Stomach (tissue), 9 donors: ENCODE data around the gene DOK5. TPM values are rescaled to one million over a fixed set of nuclear protein-coding genes. Genes with fewer than 3 reads are reported as not detected.

Source experiments
- DNase-seq, 2 donors: peaks; one replicate each; pipeline versions ENCODE4 v3.0.0 to v3.0.0-alpha.2; 2013 to 2019
- H3K27ac ChIP-seq, 5 donors: fragments of 200-600 bp in 4 of 5; sonication (generic) in 4 of 5; one replicate each; pipeline ENCODE4 v1.5.1; 2013 to 2019; ENCODE audit warnings: mild to moderate bottlenecking in 1 of 5, moderate library complexity in 1 of 5
- H3K27me3 ChIP-seq, 3 donors: fragments of 200-600 bp; sonication (generic); one replicate each; pipeline ENCODE4 v1.5.1; 2017 to 2019; ENCODE audit warnings: mixed run types in 1 of 3
- H3K36me3 ChIP-seq, 4 donors: fragments of 200-600 bp; sonication (generic); 1 replicate in 3 of 4; 2 replicates in 1 of 4; pipeline ENCODE4 v1.5.1; 2016 to 2019
- H3K4me1 ChIP-seq, 4 donors: fragments of 200-600 bp; sonication (generic); one replicate each; pipeline ENCODE4 v1.5.1; 2016 to 2019
- H3K4me3 ChIP-seq, 4 donors: fragments of 200-600 bp; sonication (generic) in 3 of 4; one replicate each; pipeline ENCODE4 v1.5.1; 2016 to 2019; ENCODE audit warnings: mild to moderate bottlenecking in 1 of 4
- H3K9me3 ChIP-seq, 4 donors: fragments of 200-600 bp; sonication (generic); one replicate each; pipeline ENCODE4 v1.5.1; 2016 to 2019
- CTCF ChIP-seq, 7 experiments: fragments of 450-650 bp in 4 of 7; fragments of 200-600 bp in 3 of 7; sonication (generic) in 3 of 7; IDR thresholded peaks; one replicate each; pipeline ENCODE4 v1.5.1; 2016 to 2019; ENCODE audit warnings: antibody characterized with exemption in 7 of 7, control low read depth in 2 of 7, mild to moderate bottlenecking in 1 of 7
- EP300 ChIP-seq: sonication (generic); formaldehyde crosslinking; IDR thresholded peaks from one replicate; pipeline ENCODE4 v1.6.1; 2017; ENCODE audit warnings: antibody characterized with exemption
- POLR2A ChIP-seq, 4 donors: fragments of 450-650 bp; IDR thresholded peaks; one replicate each; pipeline ENCODE4 v1.6.1; 2016; ENCODE audit warnings: antibody characterized with exemption in 4 of 4, control low read depth in 2 of 4, mild to moderate bottlenecking in 1 of 4, moderate library complexity in 1 of 4
- POLR2AphosphoS5 ChIP-seq, 3 donors: sonication (generic); formaldehyde crosslinking; IDR thresholded peaks; one replicate each; pipeline ENCODE4 v1.6.1; 2016; ENCODE audit warnings: antibody characterized with exemption in 3 of 3
- WGBS, 5 donors: extraction: QIAGEN DNeasy Blood & Tissue Kit in 3 of 5; methylation state at CpG; one replicate each; pipeline versions ENCODE4 v1.1.5 to v1.1.7; 2013 to 2018; 5-methylcytosine and 5-hydroxymethylcytosine counted together
- intact Hi-C: fragments of 100-400 bp; cut with DNase I; formaldehyde crosslinking; loops from one replicate; pipeline ENCODE4 v1.15.1; 2023; ENCODE audit warnings: low total_unique reads
- polyA plus RNA-seq, 3 donors: library from polyadenylated mRNA; stranded (reverse); fragments of 200-250 nt; gene quantifications; one replicate each; pipeline ENCODE4 v1.2.3, GENCODE V29; 2013
- total RNA-seq, 5 donors: library from RNA; depleted of rRNA; stranded (reverse); fragments of >200 nt; gene quantifications; one replicate each; pipeline versions ENCODE4 v1.1.0 to v1.2.3, GENCODE V29; 2014 to 2016
- donor health status: healthy with polysubstance abuse.
- donor health status: Bipolar disorder and iron deficiency.
- donor health status: healthy.

Gene DOK5
- total and polyA plus RNA-seq, 8 donors = 0.58 to 4.4 (median 1.1) TPM; not detected in 4

- Histone ChIP-seq H3K9me3 (no peaks in the 10 kb centered on the region), H3K36me3 (no peaks in the 10 kb centered on the region), H3K4me3 (no peak overlapping the region), H3K27ac (no peak overlapping the region), H3K27me3 (no peaks in the 10 kb centered on the region), H3K4me1 (peaks cover 7 to 19% (median 13%) of the 10 kb centered on the region in 4 donors)
- WGBS, 5 donors = 82 to 88% (median 84%) methylated on average over 5 of the region's 5 CpGs
- intact Hi-C loops = no loop called here
- no peak for DNase-seq
- TF ChIP-seq POLR2A (IDR thresholded peaks at IDR 0.05) (no peak), EP300 (no peak), CTCF (IDR thresholded peaks at IDR 0.05) (no peak), POLR2AphosphoS5 (IDR thresholded peaks at IDR 0.05) (no peak)
Observed at GRCh38 chr20:54620611-54621010, 145.2 kb downstream of the DOK5 start.

GRCh38 chr20:54622333-54623295 lies 147.2 kb downstream of the DOK5 start:
- Histone ChIP-seq H3K27me3 (no peaks in the 10 kb centered on the region), H3K9me3 (no peaks in the 10 kb centered on the region), H3K36me3 (no peaks in the 10 kb centered on the region), H3K27ac (no peak overlapping the region), H3K4me1 (peaks cover 7 to 21% (median 16%) of the 10 kb centered on the region in 4 donors), H3K4me3 (no peak overlapping the region)
- WGBS, 5 donors = 68 to 73% (median 69%) methylated on average over 20 of the region's 20 CpGs
- TF ChIP-seq POLR2AphosphoS5 (IDR thresholded peaks at IDR 0.05) (no peak), CTCF (IDR thresholded peaks at IDR 0.05) (no peak), POLR2A (IDR thresholded peaks at IDR 0.05) (no peak), EP300 (no peak)
- DNase-seq = peak in 1 of 2 donors; percentile 29
- intact Hi-C loops = no loop called here

GRCh38 chr20:54623991-54624569 lies 148.7 kb downstream of the DOK5 start:
- no peaks in the 10 kb centered on the region for H3K27me3 ChIP-seq
- intact Hi-C loops = no loop called here
- H3K4me1 ChIP-seq = peaks cover 7 to 21% (median 16%) of the 10 kb centered on the region in 4 donors
- no peak overlapping the region for H3K4me3 ChIP-seq
- no peaks in the 10 kb centered on the region for H3K36me3 ChIP-seq
- 32 to 61% (median 49%) methylated on average over 5 of the region's 5 CpGs for WGBS, 5 donors
- TF ChIP-seq POLR2AphosphoS5 (IDR thresholded peaks at IDR 0.05) (no peak), POLR2A (IDR thresholded peaks at IDR 0.05) (no peak), CTCF (IDR thresholded peaks at IDR 0.05) (no peak), EP300 (no peak)
- no peak overlapping the region for H3K27ac ChIP-seq
- no peaks in the 10 kb centered on the region for H3K9me3 ChIP-seq
- peak; percentile 24 to 43 for DNase-seq

GRCh38 chr20:54624706-54625390 lies 149.5 kb downstream of the DOK5 start:
- no peak for TF ChIP-seq EP300
- no peak for TF ChIP-seq POLR2AphosphoS5 (IDR thresholded peaks at IDR 0.05)
- TF ChIP-seq POLR2A (IDR thresholded peaks at IDR 0.05) = no peak
- no peak for TF ChIP-seq CTCF (IDR thresholded peaks at IDR 0.05)
- intact Hi-C loops = no loop called here
- Histone ChIP-seq H3K9me3 (no peaks in the 10 kb centered on the region), H3K4me1 (peaks cover 7 to 21% (median 16%) of the 10 kb centered on the region in 4 donors), H3K36me3 (no peaks in the 10 kb centered on the region), H3K27ac (peak overlapping the region in 1 of 5 donors; percentile 8), H3K27me3 (no peaks in the 10 kb centered on the region), H3K4me3 (no peak overlapping the region)
- 19 to 29% (median 26%) methylated on average over 7 of the region's 7 CpGs for WGBS, 5 donors
- peak in 1 of 2 donors; percentile 77 for DNase-seq
